Liver (tissue), 3 donors: ENCODE results near the gene HSD11B1L.

Source experiments
- ATF3 ChIP-seq: IDR thresholded peaks from 2 replicates; pipeline ENCODE4 v1.6.1; 2016; ENCODE audit warnings: antibody characterized with exemption
- CTCF ChIP-seq: fragments of 150-350 bp; IDR thresholded peaks from 2 replicates; pipeline ENCODE4 v1.5.1; 2017; ENCODE audit warnings: improper control_type of control experiment, low read depth, low read length; ENCODE audit not compliant: missing input control
- EGR1 ChIP-seq, 2 donors: IDR thresholded peaks; 2 replicates each; pipeline ENCODE4 v1.6.1; 2016 to 2018; ENCODE audit warnings: antibody characterized with exemption in 2 of 2, low read depth in 2 of 2
- NR2F2 ChIP-seq: IDR thresholded peaks from 2 replicates; pipeline ENCODE4 v1.6.1; 2016; ENCODE audit warnings: antibody characterized with exemption
- REST ChIP-seq: IDR thresholded peaks from 2 replicates; pipeline ENCODE4 v1.6.1; 2016; ENCODE audit warnings: antibody characterized with exemption, mild to moderate bottlenecking
- RXRA ChIP-seq, 2 donors: IDR thresholded peaks; 2 replicates each; pipeline ENCODE4 v1.6.1; 2017 to 2018; ENCODE audit warnings: antibody characterized with exemption in 2 of 2, mild to moderate bottlenecking in 1 of 2
- TAF1 ChIP-seq: conservative IDR thresholded peaks from 2 replicates; pipeline ENCODE4 v1.6.1; 2016; ENCODE audit warnings: antibody characterized with exemption, mild to moderate bottlenecking
- donor health status: healthy.
- donor health status: healthy.

- TF ChIP-seq CTCF = no peak
- no peak for TF ChIP-seq TAF1
- no peak for TF ChIP-seq REST
- no peak for TF ChIP-seq RXRA (IDR thresholded peaks at IDR 0.05)
- TF ChIP-seq EGR1 (IDR thresholded peaks at IDR 0.05; ENCODE audit: low read depth in 2 of 2) = no peak
- no peak for TF ChIP-seq ATF3
- TF ChIP-seq NR2F2 = no peak
Measured at GRCh38 chr19:5677136-5677535, 3.7 kb upstream of the HSD11B1L start.
